H1 (cell line): Measurements from ENCODE around the gene POLR3GL.

ENCODE experiments used
- CTCF ChIP-seq, 3 experiments: IDR thresholded peaks; 1 replicate in 2 of 3; 2 replicates in 1 of 3; pipeline versions ENCODE4 v1.5.1 to v1.6.1; 2011; ENCODE audit warnings: low read length in 3 of 3, mild to moderate bottlenecking in 3 of 3, inconsistent platforms in 2 of 3, low read depth in 1 of 3, moderate library complexity in 1 of 3; ENCODE audit not compliant: insufficient read depth in 1 of 3; ENCODE audit errors: control extremely low read depth in 1 of 3
- GTF2F1 ChIP-seq: IDR thresholded peaks from 2 replicates; pipeline ENCODE4 v1.6.1; 2012; ENCODE audit warnings: low read depth, low read length, improper control_type of control experiment, borderline replicate concordance
- RNF2 ChIP-seq: fragments of 200-900, 300-1000 bp; sonication (generic); IDR thresholded peaks from 2 replicates; pipeline ENCODE4 v1.7.1; 2016; ENCODE audit warnings: borderline replicate concordance, low read depth, mild to moderate bottlenecking, antibody characterized with exemption, low read length; ENCODE audit not compliant: poor library complexity, severe bottlenecking; ENCODE audit errors: missing control alignments
- SRF ChIP-seq: IDR thresholded peaks from 2 replicates; pipeline ENCODE4 v1.6.1; 2011; ENCODE audit warnings: mild to moderate bottlenecking, low read depth, low read length, moderate library complexity
- YY1 ChIP-seq: IDR thresholded peaks from 2 replicates; pipeline ENCODE4 v1.6.1; 2011; ENCODE audit warnings: low read depth, mild to moderate bottlenecking, low read length

GRCh38 chr1:145996433-145997015 is 32.0 kb downstream of the POLR3GL start, which contains the start of gene TXNIP:
- TF ChIP-seq CTCF (IDR thresholded peaks at IDR 0.05; ENCODE audit: control extremely low read depth in 1 of 3, insufficient read depth in 1 of 3, low read depth in 1 of 3, low read length in 3 of 3) (no peak), RNF2 (no peak), GTF2F1 (peak; percentile 86), YY1 (peak; percentile 82), SRF (no peak)
